GM10248 (cell line): ENCODE data around the gene COMMD7.
A peak's percentile ranks its signal among the peaks of the same experiment; 100 is the strongest.

Experiments used
- CTCF ChIA-PET: fragments of 300-600 bp; sonication (Branson Sonifier 250); formaldehyde crosslinking; extraction: SDS; loops from one replicate; lab custom pipeline; 2021; ENCODE audit warnings: antibody characterized with exemption; lab: Yijun Ruan, JAX
- POLR2A ChIA-PET: fragments of 350-650 bp; sonication (Branson Sonifier 250); formaldehyde crosslinking; extraction: SDS; loops from one replicate; lab custom pipeline; 2020; ENCODE audit warnings: antibody characterized with exemption; lab: Yijun Ruan, JAX
- DNase-seq: peaks from one replicate; pipeline ENCODE4 v3.0.0; 2012; ENCODE audit errors: extremely low spot score
- CTCF ChIP-seq: IDR thresholded peaks from 2 replicates; pipeline ENCODE4 v1.5.1; 2012; ENCODE audit warnings: mild to moderate bottlenecking, low read depth; ENCODE audit errors: extremely low read depth, missing control alignments, control extremely low read depth

Gene COMMD7

GRCh38 chr20:32680544-32681174 is 62.6 kb downstream of the COMMD7 start:
- no peak for DNase-seq
- CTCF ChIA-PET: interaction anchor here (1.2 to 10.4 kb wide), 3 partner anchors 12 to 97 kb away, joined by 3 to 224 read pairs (median 3); no protein-coding TSS in a partner anchor
- TF ChIP-seq CTCF: no peak
- POLR2A ChIA-PET: no interaction called here

GRCh38 chr20:32678948-32679347 is 64.3 kb downstream of the COMMD7 start:
- CTCF ChIA-PET: interaction anchor here (10.4 kb wide), 1 partner anchor 98 kb away, joined by 224 read pairs; no protein-coding TSS in a partner anchor
- TF ChIP-seq CTCF: no peak
- no peak for DNase-seq
- POLR2A ChIA-PET: no interaction called here

GRCh38 chr20:32675223-32675975 is 67.9 kb downstream of the COMMD7 start:
- POLR2A ChIA-PET: no interaction called here
- no peak for DNase-seq
- no peak for TF ChIP-seq CTCF
- CTCF ChIA-PET: interaction anchor here (1.5 to 10.4 kb wide), 5 partner anchors 12 to 115 kb away, joined by 3 to 224 read pairs (median 10); no protein-coding TSS in a partner anchor

GRCh38 chr20:32674362-32674789 is 68.9 kb downstream of the COMMD7 start:
- POLR2A ChIA-PET: no interaction called here
- CTCF ChIA-PET: interaction anchor here (0.9 to 10.4 kb wide), 24 partner anchors 9 to 422 kb away, joined by 3 to 224 read pairs (median 4); no protein-coding TSS in a partner anchor
- peak; percentile 78 for DNase-seq
- peak; percentile 73 for TF ChIP-seq CTCF

- ChIA-PET POLR2A (no interaction called here), CTCF (interaction anchor here (0.6 to 10.4 kb wide), 37 partner anchors 8 to 817 kb away, joined by 3 to 224 read pairs (median 4); no protein-coding TSS in a partner anchor)
- no peak for TF ChIP-seq CTCF
- DNase-seq: peak; percentile 75
Measured at GRCh38 chr20:32672982-32673851, 70.0 kb downstream of the COMMD7 start.
